Endothelial cell (in vitro differentiated cells): ENCODE data around the gene CADM2. TPM values are rescaled to one million over a fixed set of nuclear protein-coding genes. Genes with fewer than 3 reads are reported as not detected.
A peak's percentile ranks its signal among the peaks of the same experiment; 100 is the strongest.

ENCODE experiments used
- DNase-seq: peaks from one replicate; pipeline ENCODE4 v3.0.0; 2021; ENCODE audit warnings: low spot score
- H3K27ac Mint-ChIP-seq: one replicate; pipeline ENCODE4 v1.8.0; 2021; ENCODE audit warnings: mixed read lengths, inconsistent platforms; ENCODE audit not compliant: unreplicated experiment
- H3K27me3 Mint-ChIP-seq: one replicate; pipeline ENCODE4 v1.8.0; 2021; ENCODE audit warnings: mild to moderate bottlenecking, moderate library complexity, mixed read lengths, inconsistent platforms; ENCODE audit not compliant: unreplicated experiment
- H3K36me3 Mint-ChIP-seq: one replicate; pipeline ENCODE4 v1.8.0; 2021; ENCODE audit warnings: mild to moderate bottlenecking, low read depth, mixed read lengths, inconsistent platforms; ENCODE audit not compliant: unreplicated experiment
- H3K4me1 Mint-ChIP-seq: one replicate; pipeline ENCODE4 v1.8.0; 2021; ENCODE audit warnings: mild to moderate bottlenecking, mixed read lengths, inconsistent platforms; ENCODE audit not compliant: unreplicated experiment
- H3K4me3 Mint-ChIP-seq: one replicate; pipeline ENCODE4 v1.8.0; 2021; ENCODE audit warnings: mild to moderate bottlenecking, mixed read lengths, inconsistent platforms; ENCODE audit not compliant: unreplicated experiment
- H3K9me3 Mint-ChIP-seq: one replicate; pipeline ENCODE4 v1.8.0; 2021; ENCODE audit warnings: mixed read lengths, inconsistent platforms; ENCODE audit not compliant: unreplicated experiment
- CTCF ChIP-seq: fragments of 200-600 bp; sonication (generic); IDR thresholded peaks from one replicate; pipeline ENCODE4 v1.5.0; 2021; ENCODE audit warnings: antibody characterized with exemption; ENCODE audit not compliant: unreplicated experiment
- total RNA-seq: library from RNA; stranded (reverse); fragmentation: NEBNext Ultra II Directional; extraction: Animal tissue kit (Norgen Biotek cat#: 25700); gene quantifications from one replicate; pipeline ENCODE4 v1.2.1, GENCODE V29; 2021; ENCODE audit not compliant: unreplicated experiment

CADM2 gene
- total RNA-seq, 1 donor from 2014 or later: 0.97 TPM

DNA sequence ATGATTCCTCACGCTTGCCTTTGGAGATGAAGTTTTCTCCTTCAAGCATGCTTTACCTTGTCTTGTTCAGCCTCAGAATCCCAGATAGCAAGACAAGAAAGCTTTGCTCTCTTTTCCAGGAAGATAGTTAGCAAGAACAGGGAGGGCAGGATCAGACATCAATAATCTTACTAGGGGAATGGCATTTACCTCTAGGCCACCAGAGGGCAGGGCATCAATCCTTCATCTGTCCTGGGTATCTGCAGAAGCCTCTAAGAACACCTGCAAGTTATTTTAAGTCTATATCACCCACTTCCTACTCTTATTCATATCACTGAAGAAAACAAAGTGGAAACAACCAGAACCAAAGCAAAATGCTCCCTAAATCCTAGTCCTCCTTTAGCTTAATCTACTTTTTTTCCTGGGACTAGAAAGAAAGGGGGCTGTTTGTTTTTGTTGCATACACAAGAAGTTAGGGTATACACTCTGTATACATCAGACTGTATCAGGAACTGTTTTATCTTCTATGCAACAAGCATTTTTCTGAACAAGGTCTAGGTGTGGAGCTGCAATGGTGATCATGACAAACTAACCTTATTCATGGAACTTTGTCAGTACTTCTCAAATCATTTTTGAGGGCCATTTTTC, 862.5 kb downstream of the CADM2 start:
- Mint-ChIP-seq H3K9me3 (no peaks in the 10 kb centered on the region), H3K4me1 (no peaks in the 10 kb centered on the region), H3K27me3 (peaks cover 1% of the 10 kb centered on the region), H3K36me3 (no peaks in the 10 kb centered on the region), H3K27ac (no peak overlapping the region), H3K4me3 (no peak overlapping the region)
- DNase-seq: peak; percentile 51
- TF ChIP-seq CTCF: peak; percentile 67

GRCh38 chr3:85835857-85836440, 877.2 kb downstream of the CADM2 start:
- Mint-ChIP-seq H3K27ac (no peak overlapping the region), H3K4me3 (no peak overlapping the region), H3K27me3 (peaks cover 1% of the 10 kb centered on the region), H3K36me3 (no peaks in the 10 kb centered on the region), H3K4me1 (no peaks in the 10 kb centered on the region), H3K9me3 (no peaks in the 10 kb centered on the region)
- DNase-seq: no peak
- no peak for TF ChIP-seq CTCF

GRCh38 chr3:85837402-85837801, 878.6 kb downstream of the CADM2 start:
- H3K27ac Mint-ChIP-seq: no peak overlapping the region
- H3K27me3 Mint-ChIP-seq: no peaks in the 10 kb centered on the region
- no peak overlapping the region for H3K4me3 Mint-ChIP-seq
- H3K9me3 Mint-ChIP-seq: no peaks in the 10 kb centered on the region
- no peak for TF ChIP-seq CTCF
- no peak for DNase-seq
- H3K4me1 Mint-ChIP-seq: no peaks in the 10 kb centered on the region
- no peaks in the 10 kb centered on the region for H3K36me3 Mint-ChIP-seq

DNA sequence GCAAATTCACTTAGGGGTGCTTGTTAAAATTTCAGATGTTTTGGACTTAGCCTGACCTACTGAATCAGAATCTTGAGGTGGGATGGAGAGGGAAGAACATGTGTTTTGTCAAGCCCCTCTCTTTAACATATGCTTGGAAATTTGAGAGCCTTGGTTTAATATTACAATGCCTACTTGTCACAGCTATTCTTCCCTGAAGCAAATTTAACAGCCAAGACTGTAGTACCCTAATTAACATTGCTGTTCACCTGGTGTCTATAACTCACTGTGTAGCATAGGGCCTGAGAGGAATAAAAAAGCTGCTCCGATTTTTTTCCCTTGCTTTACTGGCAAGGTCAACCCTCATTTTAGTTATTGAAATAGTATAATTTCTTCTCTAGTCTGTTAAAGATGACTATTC, 880.1 kb downstream of the CADM2 start:
- no peak for DNase-seq
- H3K9me3 Mint-ChIP-seq: no peaks in the 10 kb centered on the region
- no peaks in the 10 kb centered on the region for H3K4me1 Mint-ChIP-seq
- H3K27me3 Mint-ChIP-seq: no peaks in the 10 kb centered on the region
- no peak for TF ChIP-seq CTCF
- no peaks in the 10 kb centered on the region for H3K36me3 Mint-ChIP-seq
- H3K4me3 Mint-ChIP-seq: no peak overlapping the region
- H3K27ac Mint-ChIP-seq: no peak overlapping the region

- Mint-ChIP-seq H3K27ac (no peak overlapping the region), H3K36me3 (no peaks in the 10 kb centered on the region), H3K27me3 (no peaks in the 10 kb centered on the region), H3K4me1 (no peaks in the 10 kb centered on the region), H3K9me3 (no peaks in the 10 kb centered on the region), H3K4me3 (no peak overlapping the region)
- TF ChIP-seq CTCF: no peak
- no peak for DNase-seq
Measured at GRCh38 chr3:85842081-85842480, 883.3 kb downstream of the CADM2 start.
